Chondrocyte (in vitro differentiated cells): ENCODE data around the gene PHF13. TPM values are rescaled to one million over a fixed set of nuclear protein-coding genes. Genes with fewer than 3 reads are reported as not detected.

Experiments
- DNase-seq: peaks from one replicate; pipeline ENCODE4 v3.0.0; 2021; ENCODE audit warnings: mixed read lengths, low spot score
- H3K27ac Mint-ChIP-seq: one replicate; pipeline ENCODE4 v1.8.0; 2021; ENCODE audit warnings: mild to moderate bottlenecking, moderate library complexity, mixed read lengths; ENCODE audit not compliant: unreplicated experiment
- H3K27me3 Mint-ChIP-seq: 2 replicates; pipeline ENCODE4 v1.8.0; 2021; ENCODE audit warnings: low read depth, mixed read lengths
- H3K36me3 Mint-ChIP-seq: 2 replicates; pipeline ENCODE4 v1.8.0; 2021; ENCODE audit warnings: low read depth, mixed read lengths
- H3K4me1 Mint-ChIP-seq: 2 replicates; pipeline ENCODE4 v1.8.0; 2021; ENCODE audit warnings: low read depth, mild to moderate bottlenecking, mixed read lengths
- H3K4me3 Mint-ChIP-seq: one replicate; pipeline ENCODE4 v1.8.0; 2021; ENCODE audit warnings: mild to moderate bottlenecking, moderate library complexity, mixed read lengths; ENCODE audit not compliant: unreplicated experiment
- H3K9me3 Mint-ChIP-seq: 2 replicates; pipeline ENCODE4 v1.8.0; 2021; ENCODE audit warnings: low read depth, mixed read lengths
- CTCF ChIP-seq: fragments of 200-600 bp; sonication (generic); IDR thresholded peaks from 2 replicates; pipeline ENCODE4 v1.5.0; 2021; ENCODE audit warnings: antibody characterized with exemption, mild to moderate bottlenecking, moderate library complexity
- total RNA-seq: library from RNA; stranded (reverse); gene quantifications from 3 replicates; pipeline ENCODE4 v1.2.1, GENCODE V29; 2021

PHF13 gene
- total RNA-seq, 1 donor from 2014 or later, result 25.6 TPM

DNA sequence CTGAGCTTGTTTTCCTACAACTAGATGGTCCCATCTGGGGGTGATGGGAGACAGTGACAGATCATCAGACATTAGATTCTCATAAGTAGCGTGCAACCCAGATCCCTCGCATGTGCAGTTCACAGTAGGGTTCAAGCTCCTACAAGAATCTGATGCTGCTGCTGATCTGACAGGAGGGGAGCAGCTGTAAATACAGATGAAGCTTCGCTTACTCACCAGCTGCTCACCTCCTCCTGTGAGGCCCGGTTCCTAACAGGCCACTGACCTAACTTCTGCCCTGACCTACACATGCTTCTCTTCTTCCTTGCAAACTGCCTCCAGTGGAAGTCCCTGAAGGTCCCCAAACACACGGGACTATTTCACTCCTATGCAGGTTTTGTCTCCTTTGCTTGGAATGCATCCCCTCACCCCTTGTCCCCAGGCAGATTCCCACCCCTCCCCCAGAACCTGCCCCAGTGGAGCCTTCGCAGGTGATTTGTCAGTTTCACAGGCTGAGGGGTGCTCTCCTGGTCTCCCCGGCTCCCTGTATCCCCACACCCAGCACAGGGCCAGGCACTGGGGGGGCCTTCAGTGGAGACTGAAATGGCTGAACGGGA lies 39.4 kb upstream of the PHF13 start:
- Mint-ChIP-seq H3K27ac (no peak overlapping the region), H3K4me1 (peaks cover 1% of the 10 kb centered on the region), H3K36me3 (peaks cover 3% of the 10 kb centered on the region), H3K4me3 (no peak overlapping the region), H3K9me3 (peaks cover 5% of the 10 kb centered on the region), H3K27me3 (peaks cover 15% of the 10 kb centered on the region)
- DNase-seq, result no peak
- TF ChIP-seq CTCF, result no peak

DNA sequence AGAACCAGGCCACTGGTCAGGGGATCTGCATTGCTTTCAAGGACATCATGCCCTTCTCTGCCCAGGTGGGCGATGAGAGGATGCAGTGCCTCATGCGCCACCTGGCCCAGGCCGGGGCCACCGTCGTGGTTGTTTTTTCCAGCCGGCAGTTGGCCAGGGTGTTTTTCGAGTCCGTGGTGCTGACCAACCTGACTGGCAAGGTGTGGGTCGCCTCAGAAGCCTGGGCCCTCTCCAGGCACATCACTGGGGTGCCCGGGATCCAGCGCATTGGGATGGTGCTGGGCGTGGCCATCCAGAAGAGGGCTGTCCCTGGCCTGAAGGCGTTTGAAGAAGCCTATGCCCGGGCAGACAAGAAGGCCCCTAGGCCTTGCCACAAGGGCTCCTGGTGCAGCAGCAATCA lies 38.7 kb upstream of the PHF13 start:
- no peak overlapping the region for H3K4me3 Mint-ChIP-seq
- no peak for DNase-seq
- no peak for TF ChIP-seq CTCF
- H3K27me3 Mint-ChIP-seq, result peaks cover 10% of the 10 kb centered on the region
- peaks cover 5% of the 10 kb centered on the region for H3K9me3 Mint-ChIP-seq
- H3K27ac Mint-ChIP-seq, result no peak overlapping the region
- peaks cover 8% of the 10 kb centered on the region for H3K4me1 Mint-ChIP-seq
- peaks cover 3% of the 10 kb centered on the region for H3K36me3 Mint-ChIP-seq

DNA sequence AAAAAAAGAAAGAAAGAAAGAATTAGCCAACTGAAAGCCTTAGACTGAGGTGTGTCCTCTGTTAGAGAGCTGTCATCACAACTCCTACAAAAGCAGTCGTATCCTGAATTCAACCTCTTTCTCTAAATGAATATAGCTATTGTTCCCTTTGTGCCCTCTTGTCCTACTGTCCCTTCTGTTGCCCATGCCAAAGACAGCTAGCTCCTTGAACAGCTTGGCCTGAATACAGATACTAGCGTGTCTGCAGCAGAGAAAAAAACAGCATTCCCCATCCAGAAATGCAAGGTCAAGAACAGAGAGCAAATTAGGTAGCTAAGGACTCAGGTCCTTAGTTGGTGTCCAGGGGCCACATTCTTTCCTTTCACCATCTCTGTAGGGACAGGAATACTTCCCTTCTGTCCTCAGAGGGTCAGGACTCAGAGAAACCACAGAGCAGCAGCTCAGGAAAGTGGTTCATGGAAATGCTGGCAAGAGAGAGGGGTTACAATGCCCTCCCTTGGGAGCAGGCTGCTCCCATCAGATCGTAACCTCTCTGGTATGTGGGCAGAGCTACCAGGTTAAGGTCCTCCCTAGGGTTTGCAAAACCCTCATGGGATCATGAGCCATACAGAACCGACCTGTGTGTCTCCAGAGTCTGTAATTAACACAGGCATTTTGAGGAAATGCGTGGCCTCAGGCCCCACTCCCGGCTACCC lies 35.6 kb upstream of the PHF13 start:
- no peak for TF ChIP-seq CTCF
- Mint-ChIP-seq H3K4me1 (peaks cover 32% of the 10 kb centered on the region), H3K27ac (peak overlapping the region; percentile 20), H3K36me3 (no peaks in the 10 kb centered on the region), H3K9me3 (no peaks in the 10 kb centered on the region), H3K27me3 (no peaks in the 10 kb centered on the region), H3K4me3 (no peak overlapping the region)
- DNase-seq, result no peak

- no peaks in the 10 kb centered on the region for H3K36me3 Mint-ChIP-seq
- TF ChIP-seq CTCF, result no peak
- H3K27ac Mint-ChIP-seq, result peak overlapping the region; percentile 94
- no peak for DNase-seq
- H3K9me3 Mint-ChIP-seq, result no peaks in the 10 kb centered on the region
- H3K4me3 Mint-ChIP-seq, result peak overlapping the region; percentile 90
- no peaks in the 10 kb centered on the region for H3K27me3 Mint-ChIP-seq
- H3K4me1 Mint-ChIP-seq, result peaks cover 32% of the 10 kb centered on the region
Observed at GRCh38 chr1:6578624-6579373, 34.7 kb upstream of the PHF13 start.

DNA sequence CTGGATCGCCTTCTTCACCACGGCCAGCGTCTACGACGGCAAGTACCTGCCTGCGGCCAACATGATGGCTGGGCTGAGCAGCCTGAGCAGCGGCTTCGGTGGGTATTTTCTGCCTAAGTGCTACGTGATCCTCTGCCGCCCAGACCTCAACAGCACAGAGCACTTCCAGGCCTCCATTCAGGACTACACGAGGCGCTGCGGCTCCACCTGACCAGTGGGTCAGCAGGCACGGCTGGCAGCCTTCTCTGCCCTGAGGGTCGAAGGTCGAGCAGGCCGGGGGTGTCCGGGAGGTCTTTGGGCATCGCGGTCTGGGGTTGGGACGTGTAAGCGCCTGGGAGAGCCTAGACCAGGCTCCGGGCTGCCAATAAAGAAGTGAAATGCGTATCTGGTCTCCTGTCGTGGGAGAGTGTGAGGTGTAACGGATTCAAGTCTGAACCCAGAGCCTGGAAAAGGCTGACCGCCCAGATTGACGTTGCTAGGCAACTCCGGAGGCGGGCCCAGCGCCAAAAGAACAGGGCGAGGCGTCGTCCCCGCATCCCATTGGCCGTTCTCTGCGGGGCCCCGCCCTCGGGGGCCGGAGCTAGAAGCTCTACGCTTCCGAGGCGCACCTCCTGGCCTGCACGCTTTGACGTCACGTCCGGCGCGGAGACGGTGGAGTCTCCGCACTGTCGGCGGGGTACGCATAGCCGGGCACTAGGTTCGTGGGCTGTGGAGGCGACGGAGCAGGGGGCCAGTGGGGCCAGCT lies 34.0 kb upstream of the PHF13 start, which contains the start of gene ZBTB48:
Gene ZBTB48, plus strand, starts transcription at position 621 of the 745 bp plus-strand sequence. CDS start 616 bp downstream, outside the sequence.
- DNase-seq, result peak; percentile 99
- TF ChIP-seq CTCF, result no peak
- Mint-ChIP-seq H3K27me3 (no peaks in the 10 kb centered on the region), H3K27ac (peak within 1 kb of the TSS; percentile 94), H3K9me3 (no peaks in the 10 kb centered on the region), H3K4me3 (peak within 1 kb of the TSS; percentile 90), H3K4me1 (peaks cover 32% of the 10 kb centered on the region), H3K36me3 (no peaks in the 10 kb centered on the region)
